KOPT-K1 (cell line): Measurements from ENCODE around the gene MYG1.
A peak's percentile ranks its signal among the peaks of the same experiment; 100 is the strongest.
"Not testable (repeated sequence)": the region's sequence is repeated elsewhere in the genome, so short reads cannot be mapped to it uniquely, and the experiment has no call there.

Experiments
- H3K27ac ChIP-seq: fragments of 200-600 bp; sonication (generic); 2 replicates; pipeline ENCODE4 v1.5.1; 2016; ENCODE audit warnings: antibody characterized with exemption, mild to moderate bottlenecking, low read depth, low read length; ENCODE audit not compliant: poor library complexity, severe bottlenecking
- H3K36me3 ChIP-seq: fragments of 200-600 bp; sonication (generic); 2 replicates; pipeline ENCODE4 v1.5.1; 2017; ENCODE audit warnings: antibody characterized with exemption, mild to moderate bottlenecking, low read length, moderate library complexity; ENCODE audit not compliant: insufficient read depth
- H3K9me3 ChIP-seq: fragments of 200-600 bp; sonication (generic); 2 replicates; pipeline ENCODE4 v1.5.1; 2017; ENCODE audit warnings: antibody characterized with exemption, low read length, mild to moderate bottlenecking; ENCODE audit not compliant: insufficient read depth, poor library complexity, severe bottlenecking

Gene MYG1

DNA sequence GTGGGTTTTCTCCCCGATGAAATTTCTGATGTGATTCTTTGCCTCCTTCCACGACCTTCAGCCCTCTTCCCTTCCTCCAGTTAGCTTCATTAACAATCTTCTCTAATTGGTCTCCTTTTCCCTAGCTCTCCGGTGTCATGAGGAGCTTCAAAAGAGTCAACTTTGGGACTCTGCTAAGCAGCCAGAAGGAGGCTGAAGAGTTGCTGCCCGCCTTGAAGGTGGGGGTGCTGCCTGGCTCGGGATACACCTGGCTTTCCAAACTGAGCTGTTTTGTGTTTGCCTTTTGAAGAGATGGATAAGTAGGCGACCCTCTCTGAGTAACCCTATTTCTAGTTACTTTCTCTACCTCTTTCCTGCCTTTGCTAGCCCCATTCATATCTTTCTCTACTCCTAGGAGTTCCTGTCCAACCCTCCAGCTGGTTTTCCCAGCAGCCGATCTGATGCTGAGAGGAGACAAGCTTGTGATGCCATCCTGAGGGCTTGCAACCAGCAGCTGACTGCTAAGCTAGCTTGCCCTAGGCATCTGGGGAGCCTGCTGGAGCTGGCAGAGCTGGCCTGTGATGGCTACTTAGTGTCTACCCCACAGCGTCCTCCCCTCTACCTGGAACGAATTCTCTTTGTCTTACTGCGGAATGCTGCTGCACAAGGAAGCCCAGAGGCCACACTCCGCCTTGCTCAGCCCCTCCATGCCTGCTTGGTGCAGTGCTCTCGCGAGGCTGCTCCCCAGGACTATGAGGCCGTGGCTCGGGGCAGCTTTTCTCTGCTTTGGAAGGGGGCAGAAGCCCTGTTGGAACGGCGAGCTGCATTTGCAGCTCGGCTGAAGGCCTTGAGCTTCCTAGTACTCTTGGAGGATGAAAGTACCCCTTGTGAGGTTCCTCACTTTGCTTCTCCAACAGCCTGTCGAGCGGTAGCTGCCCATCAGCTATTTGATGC is 30.6 kb upstream of the MYG1 start:
- Histone ChIP-seq H3K27ac (peak overlapping the region; percentile 94), H3K9me3 (no peaks in the 10 kb centered on the region), H3K36me3 (peaks cover 51% of the 10 kb centered on the region)

DNA sequence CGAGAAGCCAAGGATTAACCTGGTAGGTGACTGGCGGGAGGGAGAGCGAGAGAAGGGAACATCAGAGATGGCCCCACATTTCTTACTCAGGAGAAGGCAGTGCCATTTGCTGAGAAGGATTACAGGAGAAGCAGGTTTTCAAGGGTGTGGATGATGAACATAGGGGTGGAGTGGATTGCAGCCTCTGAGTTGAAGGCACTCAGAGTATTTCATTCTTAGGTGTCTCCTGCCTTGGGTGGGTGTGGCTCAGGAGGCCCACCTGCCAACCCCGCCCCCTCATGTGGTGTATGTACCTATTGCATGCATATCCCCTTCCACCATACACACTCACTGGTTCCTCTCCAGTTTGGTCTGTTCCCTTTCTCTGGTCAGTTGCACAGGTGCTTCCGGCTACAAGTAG is 25.1 kb upstream of the MYG1 start:
- Histone ChIP-seq H3K9me3 (no peaks in the 10 kb centered on the region), H3K27ac (no peak overlapping the region), H3K36me3 (peaks cover 100% of the 10 kb centered on the region)

DNA sequence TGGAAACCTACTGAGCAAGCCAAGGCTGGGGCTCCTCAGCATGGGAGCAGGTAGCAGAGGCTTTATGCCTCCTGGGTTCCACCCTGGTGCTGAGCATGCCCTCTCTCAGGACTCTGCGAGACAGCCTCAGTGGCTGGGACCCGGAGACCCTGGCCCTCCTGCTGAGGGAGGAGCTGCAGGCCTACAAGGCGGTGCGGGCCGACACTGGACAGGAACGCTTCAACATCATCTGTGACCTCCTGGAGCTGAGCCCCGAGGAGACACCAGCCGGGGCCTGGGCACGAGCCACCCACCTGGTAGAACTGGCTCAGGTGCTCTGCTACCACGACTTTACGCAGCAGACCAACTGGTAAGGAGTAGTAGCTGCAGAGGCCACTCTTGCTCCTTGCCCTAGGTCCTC is 23.0 kb upstream of the MYG1 start:
- Histone ChIP-seq H3K9me3 (no peaks in the 10 kb centered on the region), H3K36me3 (peaks cover 100% of the 10 kb centered on the region), H3K27ac (no peak overlapping the region)

DNA sequence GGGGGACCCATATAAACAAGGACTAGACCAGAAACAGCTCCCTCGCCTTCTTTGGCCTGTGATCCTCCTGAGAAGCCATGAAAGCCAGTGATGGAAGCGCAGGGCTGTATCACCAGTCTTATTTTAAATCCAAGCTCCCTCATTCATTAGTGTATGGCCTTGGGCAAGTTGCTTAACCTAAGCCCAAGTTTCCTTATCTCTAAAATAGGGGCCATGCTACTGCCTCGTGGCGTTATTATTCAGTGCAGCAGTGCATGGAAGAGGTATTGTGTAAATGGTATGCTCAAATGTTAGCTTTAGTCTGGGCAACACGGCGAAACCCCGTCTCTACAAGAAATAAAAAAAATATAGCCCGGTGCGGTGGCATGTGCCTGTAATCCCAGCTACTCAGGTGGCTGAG is 21.5 kb upstream of the MYG1 start:
- Histone ChIP-seq H3K9me3 (no peaks in the 10 kb centered on the region), H3K36me3 (peaks cover 100% of the 10 kb centered on the region), H3K27ac (no peak overlapping the region)

DNA sequence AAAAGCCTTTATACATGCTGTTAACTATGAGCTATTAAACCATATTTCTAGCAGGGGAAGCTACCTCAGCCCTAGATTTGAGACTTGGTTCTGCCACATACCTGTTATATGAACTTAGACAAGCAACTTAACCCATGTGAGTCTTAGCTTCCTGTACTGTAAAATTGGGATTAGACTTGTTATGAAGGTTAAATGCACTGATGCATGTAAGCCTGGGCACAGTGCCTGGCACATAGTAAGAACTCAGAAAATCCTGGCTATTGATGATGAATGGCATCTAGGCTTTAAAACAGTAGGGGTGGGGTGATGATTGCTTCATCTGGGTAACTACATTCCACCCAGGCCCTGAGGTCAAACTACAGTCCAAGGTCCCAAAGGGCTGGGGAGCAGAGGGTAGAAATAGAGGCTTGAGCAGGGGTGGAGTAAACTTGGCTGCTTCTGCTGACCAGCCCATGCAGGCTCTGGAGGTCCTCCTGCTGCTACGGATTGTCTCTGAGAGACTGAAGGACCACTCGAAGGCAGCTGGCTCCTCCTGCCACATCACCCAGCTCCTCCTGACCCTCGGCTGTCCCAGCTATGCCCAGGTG is 20.1 kb upstream of the MYG1 start:
- Histone ChIP-seq H3K36me3 (peaks cover 100% of the 10 kb centered on the region), H3K9me3 (no peaks in the 10 kb centered on the region), H3K27ac (no peak overlapping the region)

DNA sequence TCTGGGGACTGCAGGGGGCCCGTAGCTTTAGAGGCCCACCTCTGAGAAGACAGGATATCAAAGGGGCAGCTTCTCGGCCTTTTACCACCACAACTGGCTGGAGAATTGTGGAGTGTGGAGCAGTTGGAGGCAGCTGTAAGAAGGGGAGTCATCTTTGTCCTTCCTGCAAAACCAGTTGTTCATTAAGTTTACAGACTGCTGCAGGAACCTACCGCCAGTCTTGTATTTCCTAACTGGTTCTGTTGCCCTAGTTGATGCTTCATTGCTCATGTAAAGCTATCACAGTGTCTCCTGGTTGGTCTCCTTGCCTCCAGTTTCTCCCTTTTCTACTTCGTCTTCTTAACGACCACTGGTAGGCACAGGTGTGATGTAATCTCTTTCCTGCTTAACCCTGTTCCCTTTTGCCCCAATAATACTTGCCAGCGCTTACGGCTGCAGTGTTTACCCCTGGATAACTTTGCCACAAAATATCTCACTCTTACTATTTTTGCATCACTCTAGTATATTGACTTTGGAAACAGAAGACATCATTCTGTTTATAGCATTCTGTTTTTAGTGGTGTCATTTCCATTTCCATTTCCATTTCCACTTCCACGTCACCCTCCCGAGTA is 19.5 kb upstream of the MYG1 start:
- Histone ChIP-seq H3K27ac (no peak overlapping the region), H3K36me3 (peaks cover 100% of the 10 kb centered on the region), H3K9me3 (no peaks in the 10 kb centered on the region)

DNA sequence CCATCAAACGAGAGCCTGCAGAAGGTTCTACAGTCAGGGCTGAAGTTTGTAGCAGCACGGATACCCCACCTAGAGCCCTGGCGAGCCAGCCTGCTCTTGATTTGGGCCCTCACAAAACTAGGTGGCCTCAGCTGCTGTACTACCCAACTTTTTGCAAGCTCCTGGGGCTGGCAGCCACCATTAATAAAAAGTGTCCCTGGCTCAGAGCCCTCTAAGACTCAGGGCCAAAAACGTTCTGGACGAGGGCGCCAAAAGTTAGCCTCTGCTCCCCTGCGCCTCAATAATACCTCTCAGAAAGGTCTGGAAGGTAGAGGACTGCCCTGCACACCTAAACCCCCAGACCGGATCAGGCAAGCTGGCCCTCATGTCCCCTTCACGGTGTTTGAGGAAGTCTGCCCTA is 13.0 kb upstream of the MYG1 start:
- no peaks in the 10 kb centered on the region for H3K9me3 ChIP-seq
- H3K27ac ChIP-seq: no peak overlapping the region
- peaks cover 98% of the 10 kb centered on the region for H3K36me3 ChIP-seq

DNA sequence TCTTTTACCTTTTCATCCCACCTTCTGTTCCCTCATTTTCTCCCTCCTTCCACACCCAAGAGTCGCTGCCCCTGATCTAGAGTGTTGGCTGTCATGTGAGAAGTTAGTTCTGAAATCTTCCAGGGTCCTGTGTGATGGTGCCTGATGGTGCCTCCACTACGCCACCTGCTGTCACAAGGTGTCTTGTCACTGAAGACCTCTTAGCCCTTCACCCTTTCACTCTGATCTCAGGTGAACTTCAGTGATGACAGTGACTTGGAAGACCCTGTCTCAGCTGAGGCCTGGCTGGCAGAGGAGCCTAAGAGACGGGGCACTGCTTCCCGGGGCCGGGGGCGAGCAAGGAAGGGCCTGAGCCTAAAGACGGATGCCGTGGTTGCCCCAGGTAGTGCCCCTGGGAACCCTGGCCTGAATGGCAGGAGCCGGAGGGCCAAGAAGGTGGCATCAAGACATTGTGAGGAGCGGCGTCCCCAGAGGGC is 11.7 kb upstream of the MYG1 start:
- H3K36me3 ChIP-seq: peaks cover 98% of the 10 kb centered on the region
- no peak overlapping the region for H3K27ac ChIP-seq
- no peaks in the 10 kb centered on the region for H3K9me3 ChIP-seq

DNA sequence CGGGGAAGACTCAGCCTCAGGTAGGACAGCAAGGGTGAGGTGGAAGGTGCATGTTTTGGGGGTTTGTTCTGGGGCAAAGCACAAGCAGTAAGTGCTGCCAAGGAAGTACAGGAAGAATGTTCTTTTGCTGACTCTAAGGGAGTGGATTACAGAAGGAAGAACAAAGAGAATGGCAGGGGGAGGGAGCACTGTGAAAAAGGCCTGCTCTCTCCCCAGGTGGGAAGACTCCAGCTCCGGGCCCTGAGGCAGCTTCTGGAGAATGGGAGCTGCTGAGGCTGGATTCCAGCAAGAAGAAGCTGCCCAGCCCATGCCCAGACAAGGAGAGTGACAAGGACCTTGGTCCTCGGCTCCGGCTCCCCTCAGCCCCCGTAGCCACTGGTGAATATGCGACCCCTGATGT is 11.2 kb upstream of the MYG1 start:
- peaks cover 98% of the 10 kb centered on the region for H3K36me3 ChIP-seq

DNA sequence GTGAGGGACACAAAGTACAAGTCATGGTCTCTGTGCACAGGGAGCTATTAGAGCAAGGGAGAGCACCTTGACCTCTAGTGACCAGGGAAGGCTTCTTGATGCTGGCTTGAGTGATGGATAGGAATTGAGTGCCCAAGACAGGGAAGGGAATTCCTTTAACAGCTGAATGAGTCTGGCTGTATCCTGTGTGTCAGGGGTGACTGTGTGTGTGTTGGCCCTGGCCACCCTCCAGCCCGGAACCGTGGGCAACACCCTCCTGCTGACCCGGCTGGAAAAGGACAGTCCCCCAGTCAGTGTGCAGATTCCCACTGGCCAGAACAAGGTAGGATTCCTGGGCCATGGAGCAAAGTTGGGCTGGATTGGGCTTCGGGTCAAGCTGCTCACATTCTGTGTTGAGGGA is 9.6 kb upstream of the MYG1 start:
- Histone ChIP-seq H3K27ac (no peak overlapping the region), H3K36me3 (peaks cover 95% of the 10 kb centered on the region), H3K9me3 (no peaks in the 10 kb centered on the region)

More for the DNA sequence above, 11.2 kb upstream of the MYG1 start:
- Histone ChIP-seq H3K9me3 (no peaks in the 10 kb centered on the region), H3K27ac (no peak overlapping the region)

DNA sequence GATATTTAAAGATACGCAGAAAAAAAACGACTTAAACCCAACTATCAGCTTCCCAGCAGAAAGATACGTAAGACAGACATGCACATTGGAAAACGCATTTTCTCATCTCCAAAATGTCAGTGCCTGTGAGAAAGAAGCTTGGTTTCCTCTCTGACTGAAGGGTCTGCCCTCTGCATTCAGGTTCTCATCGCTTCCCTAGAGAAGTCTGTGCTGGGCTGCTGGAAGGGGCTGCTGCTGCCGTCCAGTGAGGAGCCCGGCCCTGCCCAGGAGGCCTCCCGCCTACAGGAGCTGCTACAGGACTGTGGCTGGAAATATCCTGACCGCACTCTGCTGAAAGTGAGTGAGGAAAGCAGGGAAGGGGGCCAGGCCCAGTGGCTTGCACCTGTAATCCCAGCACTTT is 8.8 kb upstream of the MYG1 start:
- no peak overlapping the region for H3K27ac ChIP-seq
- peaks cover 89% of the 10 kb centered on the region for H3K36me3 ChIP-seq
- no peaks in the 10 kb centered on the region for H3K9me3 ChIP-seq

DNA sequence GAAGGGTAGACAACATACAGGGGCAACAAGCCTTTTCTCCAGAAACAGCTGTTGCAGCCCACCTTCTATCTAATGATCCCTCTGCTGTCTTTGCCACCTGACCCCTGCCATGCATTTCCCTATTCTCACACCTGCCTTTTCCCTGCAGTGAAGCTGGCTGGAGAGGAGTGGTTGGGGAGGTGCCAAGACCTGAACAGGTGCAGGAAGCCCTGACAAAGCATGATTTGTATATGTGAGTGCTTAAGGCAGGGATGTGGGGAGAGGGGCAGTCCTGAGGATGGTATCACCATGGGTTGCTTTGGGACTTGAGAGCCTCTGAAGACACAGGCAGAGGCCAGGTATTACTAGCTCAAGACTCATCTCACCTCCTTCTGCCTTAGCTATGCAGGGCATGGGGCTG is 7.1 kb upstream of the MYG1 start:
- no peaks in the 10 kb centered on the region for H3K9me3 ChIP-seq
- H3K27ac ChIP-seq: no peak overlapping the region
- peaks cover 82% of the 10 kb centered on the region for H3K36me3 ChIP-seq

DNA sequence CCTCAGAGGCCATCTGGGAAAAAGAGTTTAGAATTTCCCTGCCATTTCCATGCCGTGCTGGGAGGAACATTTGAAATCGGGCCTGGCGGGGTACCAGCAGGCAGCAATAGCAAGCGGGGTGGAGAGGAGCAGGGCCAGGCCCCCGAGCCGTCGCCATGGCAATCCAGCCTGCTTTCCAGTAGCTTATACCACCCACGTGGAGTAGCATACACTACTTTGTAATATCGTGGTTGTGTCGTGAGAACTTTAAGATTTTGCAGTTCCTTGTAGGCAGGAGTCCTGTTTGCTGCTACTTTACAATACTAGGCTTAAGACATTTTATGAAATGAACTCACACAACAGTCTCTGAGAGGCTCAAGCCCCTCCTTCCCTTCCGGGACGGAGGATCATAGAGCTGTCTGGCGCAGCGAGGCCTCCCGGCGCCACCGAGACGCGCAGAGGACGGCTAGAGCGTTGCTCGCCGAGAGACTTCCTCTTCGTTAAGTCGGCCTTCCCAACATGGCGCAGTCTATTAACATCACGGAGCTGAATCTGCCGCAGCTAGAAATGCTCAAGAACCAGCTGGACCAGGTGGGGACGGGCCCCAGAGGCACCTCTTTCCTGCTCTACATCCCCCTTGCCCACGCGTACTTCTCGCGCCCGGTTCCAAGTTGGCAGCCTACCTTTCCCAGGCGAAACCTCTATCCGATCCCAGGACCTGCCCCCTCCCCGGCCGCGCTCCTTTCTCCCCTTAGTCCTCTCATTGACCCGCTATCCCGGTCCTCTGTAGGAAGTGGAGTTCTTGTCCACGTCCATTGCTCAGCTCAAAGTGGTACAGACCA is 4.2 kb upstream of the MYG1 start, which contains the start of gene PFDN5:
Gene PFDN5 (plus strand): TSS at position 473 of the 821 bp plus-strand sequence. CDS start 26 bp downstream, at position 499.
- Histone ChIP-seq H3K36me3 (peaks cover 67% of the 10 kb centered on the region), H3K9me3 (no peaks in the 10 kb centered on the region), H3K27ac (peak within 1 kb of the TSS; percentile 75)

DNA sequence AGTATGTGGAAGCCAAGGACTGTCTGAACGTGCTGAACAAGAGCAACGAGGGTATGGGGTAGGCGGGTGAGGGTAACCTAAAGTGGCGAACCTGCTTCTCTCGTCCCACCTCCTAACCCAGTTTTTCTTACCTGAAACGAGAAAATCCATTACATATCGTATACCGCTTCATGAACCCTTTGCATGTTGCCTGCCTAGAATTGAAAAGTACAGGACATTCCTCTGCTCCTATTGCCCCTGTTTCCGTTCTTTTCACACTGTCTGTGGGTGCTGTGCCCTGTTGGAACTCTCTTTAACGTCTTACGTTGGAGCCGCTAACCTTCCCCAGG is 3.6 kb upstream of the MYG1 start:
- H3K9me3 ChIP-seq: no peaks in the 10 kb centered on the region
- H3K27ac ChIP-seq: peak overlapping the region; percentile 75
- peaks cover 62% of the 10 kb centered on the region for H3K36me3 ChIP-seq

DNA sequence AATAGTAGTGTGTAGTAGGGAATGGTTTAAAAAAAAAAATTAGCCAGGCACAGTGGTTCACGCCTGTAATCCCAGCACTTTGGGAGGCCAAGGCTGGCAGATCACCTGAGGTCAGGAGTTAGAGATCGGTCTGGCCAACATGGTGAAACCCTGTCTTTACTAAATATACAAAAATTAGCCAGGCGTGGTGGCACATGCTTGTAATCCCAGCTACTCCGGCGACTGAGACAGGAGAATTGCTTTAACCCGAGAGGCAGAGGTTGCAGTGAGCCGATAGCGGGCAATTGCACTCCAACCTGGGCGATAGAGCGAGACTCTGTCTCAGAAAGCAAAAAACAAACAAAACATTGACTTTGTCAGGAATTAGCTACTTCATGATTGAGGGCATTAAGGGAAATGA is 2.4 kb upstream of the MYG1 start:
- H3K9me3 ChIP-seq, H3K27ac ChIP-seq: not testable (repeated sequence)
- H3K36me3 ChIP-seq: peaks cover 62% of the 10 kb centered on the region
